ENCODE results near the gene CDH11.

The CDH11 gene

DNA sequence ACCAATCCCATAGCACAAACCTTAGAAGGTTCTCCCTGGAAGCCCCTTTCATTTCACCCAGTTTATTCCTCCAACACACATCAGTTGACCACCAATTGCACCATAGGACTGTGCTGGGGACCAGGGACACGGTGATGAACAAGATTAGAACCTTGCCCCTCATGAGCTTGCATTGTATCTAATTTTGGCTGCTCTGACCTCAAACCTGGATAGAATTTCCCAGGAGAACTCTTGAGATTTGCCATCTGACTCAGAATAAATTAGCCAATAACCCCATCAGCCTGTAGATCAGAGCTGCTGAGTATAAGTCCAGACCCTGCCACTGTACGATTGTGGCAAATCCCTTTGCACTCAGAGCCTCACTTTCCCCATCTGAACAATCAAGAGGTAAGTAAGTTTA lies 52.1 kb downstream of the CDH11 start:
- DNase-seq (ENCODE audit: low spot score) = no peak

DNA sequence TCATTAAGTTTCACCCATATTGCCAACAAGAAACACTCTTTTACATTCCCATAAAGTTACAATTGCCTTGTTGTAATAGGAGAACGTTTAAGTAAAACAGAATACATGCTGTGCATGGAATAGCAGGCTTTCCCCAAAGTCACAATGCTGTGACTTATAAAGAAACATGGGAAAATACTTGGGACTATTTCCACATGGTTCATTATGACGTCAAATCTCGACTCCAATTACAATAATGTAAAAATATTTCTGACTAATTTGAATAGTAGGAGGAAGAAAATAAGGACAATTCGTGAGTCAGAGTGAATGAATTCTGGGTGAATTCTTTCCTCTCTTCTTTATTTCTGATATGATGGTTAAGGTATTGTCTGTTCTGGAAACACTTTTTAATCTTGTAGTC lies 52.8 kb downstream of the CDH11 start:
- no peak for DNase-seq (ENCODE audit: low spot score)

DNA sequence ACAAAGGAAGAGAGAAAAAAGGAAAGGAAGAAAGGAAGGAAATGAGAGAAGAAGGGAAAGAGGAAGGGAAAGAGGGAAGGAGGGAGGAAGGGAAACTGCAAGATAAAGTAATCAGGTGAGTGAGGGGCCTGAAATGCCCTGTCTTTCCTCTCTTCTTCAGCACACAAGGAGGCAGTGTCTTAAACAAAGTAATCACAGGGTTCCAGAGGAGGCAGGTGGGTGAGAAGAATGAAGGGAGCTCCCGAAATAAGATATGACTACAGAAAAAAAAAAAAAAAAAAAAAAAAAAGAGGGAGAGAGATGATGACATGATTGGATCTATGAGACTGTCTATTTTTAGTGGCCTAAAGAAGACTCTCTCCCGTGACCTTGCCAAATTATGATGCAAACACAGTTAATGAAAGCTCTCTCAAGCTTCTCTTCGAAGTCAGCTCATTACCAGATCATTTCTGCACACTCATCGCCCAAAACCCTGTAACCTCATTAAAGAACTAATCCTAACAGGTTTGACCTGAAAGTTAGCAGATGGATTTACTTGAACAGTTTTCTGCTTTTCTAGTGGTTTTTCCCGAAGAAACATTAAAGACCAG lies 53.6 kb downstream of the CDH11 start:
- DNase-seq (ENCODE audit: low spot score) = no peak

DNA sequence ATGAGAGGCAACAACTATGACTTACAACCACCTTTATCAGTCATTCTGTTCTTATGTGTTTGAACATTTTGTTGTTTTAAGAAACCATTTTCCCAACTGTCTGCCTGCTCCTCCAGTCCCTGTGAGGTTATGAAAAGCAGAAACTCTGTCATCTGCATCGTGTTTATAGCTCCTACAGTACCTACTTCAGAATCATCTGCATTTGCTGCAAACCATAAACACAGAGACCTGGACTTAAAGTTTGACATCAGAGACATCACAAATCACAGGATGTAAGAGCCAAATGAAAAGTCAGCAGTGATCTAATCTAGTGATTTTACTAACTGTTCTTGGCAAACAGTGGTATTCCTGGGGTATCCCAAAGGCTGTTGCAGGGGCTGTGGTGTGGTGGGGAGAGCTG lies 55.2 kb downstream of the CDH11 start:
- no peak for DNase-seq (ENCODE audit: low spot score)

DNA sequence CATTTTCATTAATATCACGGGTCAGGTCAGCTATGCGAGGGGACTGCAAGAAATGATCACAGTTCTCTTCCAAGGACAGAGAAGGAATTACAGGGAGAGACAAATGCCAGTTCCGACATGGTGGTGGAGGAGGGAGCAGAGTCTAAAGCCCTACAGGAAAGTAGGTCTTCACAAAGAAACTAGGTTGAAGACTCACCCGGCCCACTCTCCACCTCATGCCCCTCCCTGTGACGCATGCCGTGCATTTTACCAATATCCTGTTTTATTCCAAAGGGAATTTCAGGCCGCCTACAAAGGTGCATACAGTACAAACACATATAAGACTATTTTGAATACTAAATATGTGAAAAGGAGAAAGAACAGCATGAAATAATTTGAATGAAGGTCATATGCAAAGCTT lies 56.8 kb downstream of the CDH11 start:
- no peak for DNase-seq (ENCODE audit: low spot score)

DNA sequence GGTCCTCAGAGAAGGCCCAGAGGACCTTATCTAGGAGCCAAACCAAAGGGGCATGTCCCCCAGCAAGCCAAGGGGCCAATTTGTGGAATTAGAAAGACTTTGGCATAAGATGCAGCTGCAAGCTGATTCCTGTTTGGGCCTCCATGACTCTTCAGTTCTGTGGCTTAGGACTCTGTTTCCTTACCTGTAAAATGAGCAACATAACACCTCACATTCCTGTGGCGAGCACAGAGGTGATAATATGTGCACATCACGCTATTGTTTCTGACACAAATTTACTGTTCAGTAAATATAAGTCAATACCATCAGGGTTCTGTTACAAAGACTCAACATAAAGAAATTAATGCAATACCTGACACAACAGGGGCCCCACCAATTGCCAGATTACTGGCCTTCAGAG lies 57.7 kb downstream of the CDH11 start:
- no peak for DNase-seq (ENCODE audit: low spot score)

DNA sequence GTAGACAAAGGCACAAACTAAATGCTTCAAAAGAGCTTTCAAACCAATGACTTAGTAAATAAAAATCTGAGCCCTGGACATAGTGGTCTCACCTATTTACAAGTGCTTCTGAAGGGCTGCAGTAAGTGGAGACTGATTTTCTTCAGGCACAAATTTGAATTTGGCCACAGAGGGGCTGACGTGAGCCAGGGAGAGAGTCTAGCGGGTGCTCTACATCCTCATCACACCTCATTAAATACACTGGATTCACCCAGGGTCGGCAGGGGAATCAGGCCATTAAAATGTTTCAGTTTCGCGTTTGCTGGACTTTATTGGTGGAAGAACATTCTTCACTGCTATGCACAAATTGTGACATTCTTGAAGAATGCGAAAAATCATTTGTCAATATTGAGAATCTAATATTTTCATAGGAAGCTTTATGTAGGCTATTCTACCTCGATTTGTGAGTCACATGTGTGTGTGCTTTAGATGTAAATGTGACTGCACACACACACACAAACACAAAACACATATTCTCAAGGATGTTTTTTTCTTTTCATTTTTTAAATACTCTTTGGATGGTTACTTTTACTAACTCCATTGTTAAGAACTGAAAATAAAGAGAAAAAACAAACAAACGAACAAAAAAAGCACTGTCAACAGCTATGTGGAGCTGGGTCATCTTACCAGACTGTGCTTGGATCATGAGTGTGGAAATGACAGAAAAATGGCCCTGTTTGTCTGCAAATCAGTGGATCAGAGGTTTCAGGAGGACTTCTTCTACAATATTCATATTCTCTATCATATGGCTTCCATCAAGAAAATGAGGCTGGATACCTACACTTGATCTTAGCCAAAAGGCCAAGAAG lies 58.9 kb downstream of the CDH11 start:
- no peak for DNase-seq (ENCODE audit: low spot score)

DNA sequence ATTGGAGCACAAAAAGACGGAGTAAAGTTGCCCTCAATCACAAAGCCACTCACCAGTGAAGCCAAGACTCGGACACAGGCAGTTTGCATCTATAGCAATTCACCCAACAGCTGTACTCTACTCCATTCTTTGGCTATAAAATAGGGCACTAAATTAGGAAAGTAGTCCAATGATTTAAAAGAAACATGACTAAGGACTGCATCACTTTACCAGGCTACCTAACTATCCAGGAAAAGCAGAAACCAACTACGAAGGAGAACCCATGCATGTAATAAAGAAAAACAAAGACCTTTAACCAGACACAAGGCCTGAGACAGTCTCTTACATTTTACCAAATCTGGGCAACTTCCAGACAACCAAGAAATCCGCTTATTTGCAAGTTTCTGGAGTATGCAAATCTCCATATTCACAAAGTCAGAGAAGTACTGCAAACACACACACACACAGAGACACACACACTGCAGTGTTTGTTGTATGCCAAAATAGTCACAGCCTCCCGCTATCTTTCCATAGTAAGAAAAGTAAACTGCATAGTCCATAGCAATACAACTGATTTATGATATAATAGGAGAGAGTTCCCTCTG lies 59.8 kb downstream of the CDH11 start:
- no peak for DNase-seq (ENCODE audit: low spot score)

DNA sequence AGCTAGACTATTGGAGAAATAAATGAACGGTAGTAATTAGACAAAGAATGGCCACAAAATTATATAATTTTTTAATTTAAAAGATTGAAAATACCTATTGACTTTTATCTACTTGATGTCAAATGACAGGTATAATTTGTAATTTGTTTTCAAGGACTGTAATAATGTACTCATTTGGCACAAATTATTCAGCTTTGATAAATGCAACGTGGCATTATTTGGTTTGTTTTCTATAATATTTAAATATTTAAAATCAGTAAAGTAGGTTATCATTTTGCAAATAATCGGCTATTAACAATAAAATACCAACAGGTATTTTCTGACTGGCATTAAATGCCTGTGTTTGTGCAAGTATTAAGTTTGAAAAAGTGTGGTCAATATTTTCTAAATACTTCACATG lies 60.6 kb downstream of the CDH11 start:
- DNase-seq (ENCODE audit: low spot score) = no peak

DNA sequence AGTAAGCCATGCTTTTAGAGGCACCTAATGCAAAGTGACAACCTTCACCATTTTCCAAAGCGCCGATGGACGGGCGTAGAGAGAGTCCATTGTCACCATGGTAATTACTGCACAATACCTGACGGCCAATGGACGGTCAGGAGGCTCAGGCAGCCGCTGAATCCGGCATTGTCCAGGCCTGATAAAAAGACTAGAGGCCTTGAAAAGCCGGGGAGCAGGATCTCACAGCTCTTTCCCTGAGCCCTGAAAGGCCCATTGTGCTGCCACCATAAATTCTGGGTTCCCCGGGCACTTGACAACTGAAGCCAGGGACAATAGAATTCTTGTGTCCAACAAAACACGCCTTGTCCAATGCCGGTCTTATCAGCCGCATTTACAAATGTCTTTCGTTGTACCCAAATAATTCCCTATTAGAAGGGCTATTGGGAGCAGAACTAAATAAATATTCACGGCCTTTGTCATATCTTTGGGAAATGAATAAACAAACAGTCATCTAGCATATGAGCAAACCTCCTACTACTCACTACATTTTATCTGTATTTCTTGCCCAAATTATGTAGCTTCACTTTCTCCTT lies 62.4 kb downstream of the CDH11 start:
- no peak for DNase-seq (ENCODE audit: low spot score)

DNA sequence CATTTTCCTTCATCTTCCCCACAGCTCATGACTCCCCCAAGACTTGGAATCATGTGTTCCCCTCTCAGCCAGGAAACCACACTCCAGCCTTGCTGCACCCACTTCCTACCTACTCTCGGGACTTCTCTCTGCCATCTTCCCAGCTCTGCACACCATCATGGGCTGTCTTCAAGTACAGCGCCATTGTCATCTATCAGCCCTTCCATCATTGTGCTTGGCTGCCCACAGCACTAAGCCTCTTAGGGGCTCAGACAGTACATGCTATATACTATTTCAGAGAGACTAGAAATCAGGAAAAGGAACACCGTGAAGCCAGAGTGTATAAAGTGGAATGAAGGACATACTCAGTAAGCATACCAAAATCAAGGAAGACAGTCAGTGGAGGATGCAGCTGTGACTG lies 64.7 kb downstream of the CDH11 start:
- no peak for DNase-seq (ENCODE audit: low spot score)

DNA sequence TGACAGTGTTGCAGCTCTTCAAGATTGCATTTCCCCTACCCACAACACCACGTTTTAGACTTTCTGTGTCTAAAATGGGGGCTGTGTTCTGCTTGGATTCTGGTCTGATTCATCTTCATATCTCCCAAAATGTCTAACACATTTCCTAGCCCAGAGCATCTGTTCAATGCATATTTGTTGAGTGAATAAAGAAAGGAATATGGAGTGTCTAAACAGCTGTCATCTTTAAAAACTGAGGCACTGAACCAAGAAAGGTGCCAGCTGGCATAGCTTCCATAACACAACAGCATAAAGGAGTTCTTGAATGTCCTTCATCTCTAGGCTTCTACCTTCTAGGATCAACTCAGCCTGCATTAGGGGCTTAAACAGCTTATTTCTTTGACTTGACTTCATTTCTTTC lies 67.4 kb downstream of the CDH11 start:
- DNase-seq (ENCODE audit: low spot score) = no peak

DNA sequence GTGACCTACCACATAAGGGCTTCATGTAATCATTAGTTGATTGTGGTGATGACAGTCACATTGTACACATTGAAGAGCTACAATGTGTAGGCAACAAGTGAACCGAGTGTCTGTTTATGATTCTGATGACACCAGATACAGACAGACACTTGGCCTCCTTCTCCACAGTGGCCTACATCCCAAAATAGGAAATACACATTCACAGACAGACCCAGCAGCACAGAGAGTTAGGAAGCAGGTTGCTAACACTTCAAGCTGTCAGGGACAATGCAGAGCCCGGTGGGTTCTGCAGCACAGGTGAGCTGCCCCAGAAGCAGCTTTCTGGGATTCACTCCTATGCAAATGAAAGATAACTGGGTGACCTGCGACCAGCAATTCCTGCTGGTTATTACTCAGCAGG lies 72.2 kb downstream of the CDH11 start:
- DNase-seq (ENCODE audit: low spot score) = no peak

DNA sequence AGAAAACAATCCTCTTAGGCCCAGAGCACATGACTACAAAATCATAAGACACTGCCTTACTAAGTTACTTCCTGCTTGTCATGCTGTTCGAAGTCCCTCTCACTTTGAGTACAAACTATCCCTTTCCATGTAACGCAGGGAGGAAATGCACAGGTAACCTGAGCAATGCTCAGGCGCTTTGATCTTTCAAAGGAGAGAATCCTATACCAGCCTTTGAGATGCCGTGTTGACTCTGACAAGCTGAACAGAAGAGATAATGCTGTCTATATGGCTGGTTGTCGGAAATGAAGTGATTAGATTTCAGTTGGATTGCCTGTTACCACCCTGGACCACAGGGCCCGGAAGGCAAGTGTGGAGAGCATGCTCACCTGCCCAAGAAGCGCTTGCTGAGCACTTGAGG lies 75.9 kb downstream of the CDH11 start:
- no peak for DNase-seq (ENCODE audit: low spot score)

DNA sequence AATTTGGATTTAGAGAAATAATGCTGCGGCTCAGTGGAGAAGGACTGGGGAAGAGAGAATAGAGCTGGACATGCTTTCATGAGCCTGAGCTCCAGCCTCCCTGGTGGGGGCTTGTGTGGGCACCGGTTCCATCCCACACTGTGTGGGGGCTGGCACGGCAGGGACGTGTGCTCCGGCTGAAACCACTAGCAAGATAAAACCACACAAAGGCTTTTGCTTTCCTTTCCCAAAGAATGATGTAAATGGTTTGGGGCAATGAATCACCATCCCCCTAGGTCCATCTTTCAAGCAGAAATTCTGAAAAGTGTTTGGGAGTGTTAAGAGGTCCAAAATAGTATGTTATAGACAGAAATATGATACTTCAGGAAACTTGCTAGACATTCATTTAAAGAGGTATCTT lies 77.0 kb downstream of the CDH11 start:
- DNase-seq (ENCODE audit: low spot score) = no peak

DNA sequence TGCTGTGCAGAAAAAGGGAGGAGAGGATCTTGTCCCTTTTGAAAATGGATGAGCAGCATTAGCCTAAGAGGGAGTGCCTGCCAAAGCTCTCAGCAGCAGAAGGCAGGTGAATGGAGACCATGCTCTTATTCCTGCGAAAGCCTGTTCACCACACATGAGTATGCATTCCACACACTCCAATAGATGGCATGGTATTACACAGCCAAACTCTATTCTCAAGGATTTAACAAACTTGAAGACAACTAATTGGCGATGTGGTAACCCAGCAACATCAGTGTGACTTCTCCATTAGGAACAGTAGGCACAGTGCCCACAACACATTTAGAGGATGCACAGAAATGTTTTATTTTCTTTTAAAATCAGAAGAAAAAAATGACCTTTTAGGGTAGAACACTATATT lies 77.8 kb downstream of the CDH11 start:
- DNase-seq (ENCODE audit: low spot score) = no peak

DNA sequence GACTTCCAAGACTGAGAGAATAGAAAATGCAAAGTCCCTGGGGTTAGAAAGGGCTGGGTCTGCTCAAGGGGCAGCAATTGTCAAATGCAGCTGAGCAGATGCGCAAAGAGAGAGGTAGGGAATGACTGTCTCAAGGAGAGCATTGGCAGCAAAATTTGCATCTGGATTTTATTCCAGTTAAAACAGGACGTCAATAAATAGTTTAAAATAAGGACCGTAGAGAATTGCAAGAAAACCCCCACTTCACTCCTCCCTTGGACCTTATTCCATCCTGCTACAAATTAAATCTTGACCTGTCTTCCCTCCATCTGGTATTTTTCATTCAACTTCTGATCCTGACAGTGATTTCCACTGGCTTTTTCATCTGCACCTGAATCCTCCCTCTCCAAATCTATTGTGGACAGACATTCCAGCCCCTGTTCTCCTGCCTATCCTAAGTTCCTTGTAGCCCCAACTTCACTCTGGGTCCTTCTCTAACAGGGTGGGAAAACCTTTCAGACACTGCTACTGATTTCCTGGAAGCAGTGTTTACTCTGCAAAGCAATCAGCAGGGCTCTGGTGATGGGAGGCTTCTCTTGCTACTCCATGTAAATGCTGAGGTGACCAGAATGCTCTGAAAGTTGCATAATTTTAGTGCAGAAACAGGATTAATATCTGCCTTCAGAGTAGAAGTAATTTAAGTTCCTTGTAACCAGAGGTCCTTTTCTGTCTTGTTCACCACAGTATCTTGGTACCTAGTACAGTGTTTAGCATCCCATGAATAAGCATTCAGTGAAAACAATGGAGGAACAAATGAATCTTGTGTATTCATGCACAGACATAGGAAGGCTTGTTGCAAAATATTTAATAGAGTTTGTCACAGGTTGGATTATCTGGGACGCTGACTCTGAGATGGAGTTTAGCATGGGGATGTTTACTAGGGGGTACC lies 79.2 kb downstream of the CDH11 start:
- DNase-seq (ENCODE audit: low spot score) = no peak

DNA sequence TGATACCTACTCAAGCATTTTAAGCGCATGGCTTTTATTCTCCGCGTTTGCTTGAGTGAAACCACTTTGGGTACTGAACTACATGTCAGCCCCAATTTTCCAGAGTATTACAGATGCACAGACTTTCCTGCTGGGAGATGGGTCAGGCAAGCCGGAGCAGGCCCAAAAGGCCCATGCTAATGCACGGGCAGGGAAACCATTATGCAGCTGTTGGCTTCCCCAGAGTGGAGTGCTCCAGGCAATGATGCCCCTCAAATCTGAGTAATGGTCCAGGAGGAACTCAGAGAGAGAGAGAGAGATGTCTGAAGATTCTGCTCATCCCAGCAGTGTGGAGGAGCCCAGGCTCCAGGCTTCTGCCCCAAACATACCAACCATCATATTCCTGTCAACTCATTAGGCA lies 80.2 kb downstream of the CDH11 start:
- DNase-seq (ENCODE audit: low spot score) = no peak

DNA sequence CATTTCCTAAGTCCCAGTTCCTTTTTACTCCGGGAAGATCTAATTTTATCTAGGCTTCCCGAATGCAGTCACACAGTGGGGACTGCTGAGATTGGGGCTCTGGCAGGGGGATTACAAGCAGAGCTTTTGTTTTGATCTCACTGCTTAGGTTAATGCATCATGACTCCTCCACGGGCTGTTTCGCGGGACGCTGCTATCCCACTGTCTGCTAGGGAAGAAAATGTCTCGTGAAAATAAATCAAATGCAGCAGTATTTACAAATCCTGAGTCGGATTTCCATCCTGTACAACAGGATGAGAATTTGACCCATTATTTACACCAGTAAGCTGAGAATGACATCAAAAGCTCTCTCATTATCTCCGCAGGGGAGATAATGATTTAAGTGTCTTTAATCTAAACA lies 83.8 kb downstream of the CDH11 start:
- no peak for DNase-seq (ENCODE audit: low spot score)

DNA sequence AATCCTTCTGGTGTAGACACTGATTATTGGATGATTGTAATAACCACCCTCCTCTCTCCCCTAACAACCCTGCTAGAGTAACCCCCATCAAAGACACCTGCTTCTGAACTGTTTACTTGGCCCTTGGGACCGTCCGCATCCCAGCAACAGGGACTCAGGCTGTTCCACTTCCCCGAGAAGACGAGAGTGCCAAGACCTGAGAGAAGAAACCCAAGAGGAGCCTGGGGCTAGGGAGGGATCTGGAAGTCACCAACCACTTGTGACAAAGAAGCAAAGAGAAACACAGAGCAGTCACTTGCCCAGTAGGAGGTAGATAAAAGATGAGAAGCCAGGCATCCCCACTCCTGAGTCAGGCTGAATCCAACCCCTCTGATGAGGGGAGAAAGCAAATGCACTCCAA lies 84.3 kb downstream of the CDH11 start:
- no peak for DNase-seq (ENCODE audit: low spot score)

DNA sequence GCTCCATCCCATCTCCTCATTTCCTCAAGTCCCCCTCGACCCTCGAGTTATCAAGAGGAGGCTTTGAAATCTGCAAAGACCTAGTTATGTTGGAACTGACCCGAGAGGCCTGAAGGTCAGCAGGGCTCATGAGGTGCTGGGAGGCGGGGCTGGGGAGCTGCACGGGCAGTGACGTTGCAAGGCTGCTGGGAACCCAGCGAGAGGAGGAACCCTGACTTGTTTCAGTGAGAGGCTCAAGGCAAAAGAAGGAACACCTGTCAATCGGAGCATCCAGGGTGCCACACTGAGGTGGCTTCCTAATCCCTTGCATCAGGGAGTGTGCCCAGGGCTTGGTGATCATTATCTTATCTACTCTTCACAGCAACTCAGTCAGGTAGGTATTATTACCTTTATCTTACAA lies 86.9 kb downstream of the CDH11 start:
- no peak for DNase-seq (ENCODE audit: low spot score)

DNA sequence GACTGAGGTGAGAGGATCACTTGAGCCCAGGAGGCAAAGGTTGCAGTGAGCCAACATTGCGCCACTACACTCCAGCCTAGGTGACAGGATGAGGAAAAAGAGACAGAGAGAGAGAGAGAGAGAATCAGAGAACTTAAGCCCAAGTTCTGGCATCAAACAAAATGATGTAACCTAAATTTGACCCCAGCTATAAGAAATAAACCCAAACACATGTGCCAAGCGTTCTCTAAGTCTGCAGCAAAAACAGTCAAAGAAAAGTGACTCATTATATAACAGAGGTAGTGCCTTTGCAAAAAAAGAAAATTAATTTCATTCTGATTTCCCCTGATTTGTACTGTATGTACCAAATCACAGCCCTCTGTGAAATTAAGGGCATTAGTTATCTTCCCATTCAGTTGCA lies 89.5 kb downstream of the CDH11 start:
- no peak for DNase-seq (ENCODE audit: low spot score)

Data from hematopoietic multipotent progenitor cell treated with erythropoietin and hydrocortisone succinate and interleukin-3 and kit ligand, for 17 days (in vitro differentiated cells).